ENCODE results near the gene EFHC1. TPM values are rescaled to one million over a fixed set of nuclear protein-coding genes. Genes with fewer than 3 reads are reported as not detected.

The EFHC1 gene, protein sequence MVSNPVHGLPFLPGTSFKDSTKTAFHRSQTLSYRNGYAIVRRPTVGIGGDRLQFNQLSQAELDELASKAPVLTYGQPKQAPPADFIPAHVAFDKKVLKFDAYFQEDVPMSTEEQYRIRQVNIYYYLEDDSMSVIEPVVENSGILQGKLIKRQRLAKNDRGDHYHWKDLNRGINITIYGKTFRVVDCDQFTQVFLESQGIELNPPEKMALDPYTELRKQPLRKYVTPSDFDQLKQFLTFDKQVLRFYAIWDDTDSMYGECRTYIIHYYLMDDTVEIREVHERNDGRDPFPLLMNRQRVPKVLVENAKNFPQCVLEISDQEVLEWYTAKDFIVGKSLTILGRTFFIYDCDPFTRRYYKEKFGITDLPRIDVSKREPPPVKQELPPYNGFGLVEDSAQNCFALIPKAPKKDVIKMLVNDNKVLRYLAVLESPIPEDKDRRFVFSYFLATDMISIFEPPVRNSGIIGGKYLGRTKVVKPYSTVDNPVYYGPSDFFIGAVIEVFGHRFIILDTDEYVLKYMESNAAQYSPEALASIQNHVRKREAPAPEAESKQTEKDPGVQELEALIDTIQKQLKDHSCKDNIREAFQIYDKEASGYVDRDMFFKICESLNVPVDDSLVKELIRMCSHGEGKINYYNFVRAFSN
- 4.9 and 8.7 TPM in 2 replicates for total RNA-seq

DNA sequence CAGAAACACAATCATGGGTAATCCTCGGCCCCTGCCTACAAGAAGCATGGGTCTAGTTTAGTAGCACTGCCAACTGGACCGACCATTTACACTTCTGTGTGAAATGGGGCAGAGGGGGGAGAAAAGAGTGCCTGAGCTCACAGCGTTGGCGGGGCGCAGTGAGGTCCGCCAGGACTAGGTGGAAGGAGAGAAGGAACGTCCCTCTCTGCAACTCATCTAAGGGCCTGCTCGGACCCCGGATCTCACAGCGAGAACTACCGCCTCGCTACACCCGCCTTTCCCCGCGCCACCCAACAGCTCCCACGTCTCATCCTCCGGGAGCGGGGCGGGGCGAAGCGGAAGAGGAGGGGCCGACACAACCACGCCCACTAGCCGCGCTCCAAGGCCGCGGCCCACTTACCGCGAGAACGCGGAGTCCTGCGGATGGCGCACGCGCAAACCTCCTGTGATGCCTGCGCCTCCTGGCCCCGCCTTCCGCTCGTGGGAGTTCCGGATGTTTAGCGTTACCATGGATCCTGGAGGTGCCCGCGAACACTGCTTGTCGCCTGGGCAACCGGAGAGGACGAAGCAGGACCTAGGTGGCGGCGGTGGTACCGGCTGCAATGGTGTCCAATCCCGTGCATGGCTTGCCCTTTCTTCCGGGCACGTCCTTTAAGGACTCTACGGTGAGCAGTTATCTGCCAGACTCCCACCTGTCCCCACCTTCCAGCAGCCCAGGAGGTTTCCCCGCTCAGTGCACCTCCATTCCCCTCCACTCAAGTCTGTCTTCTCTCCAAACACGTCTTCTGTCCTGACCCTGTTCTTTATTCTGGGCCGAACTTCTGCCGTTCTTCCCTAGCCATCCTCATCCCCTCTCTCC lies at the start of gene EFHC1:
TSS of gene EFHC1 (plus strand) at position 534 of the 859 bp plus-strand sequence. CDS start at position 603, 69 bp downstream.

Other genes with a start within 250 kb of the EFHC1 start
- gene IL17A, start 234.0 kb upstream of the EFHC1 start, total RNA-seq: not detected in 2 replicates
- not detected in 2 replicates for gene IL17F, start 175.8 kb upstream of the EFHC1 start, total RNA-seq
- 20.7 and 24.8 TPM in 2 replicates for gene MCM3, start 135.6 kb upstream of the EFHC1 start, total RNA-seq
- 0.96 and 1.7 TPM in 2 replicates for gene PAQR8, start 58.2 kb upstream of the EFHC1 start, total RNA-seq
- 3.6 and 5.1 TPM in 2 replicates for gene TRAM2, start 156.7 kb downstream of the EFHC1 start, total RNA-seq

Data from tracheal epithelial cell (primary cell).